WTC11 (cell line): Measurements from ENCODE around the gene OAS1. TPM values are rescaled to one million over a fixed set of nuclear protein-coding genes. Genes with fewer than 3 reads are reported as not detected.

ENCODE experiments used
- ATAC-seq: fragments of 200-7000 bp; cut with Tn5 transposase; 2 replicates; pipeline ENCODE4 v1.10.0; 2021; ENCODE audit warnings: mild to moderate bottlenecking, moderate library complexity
- CTCF ChIA-PET: fragments of 300-600 bp; sonication (Branson Sonifier 250); formaldehyde crosslinking; loops from one replicate; lab custom pipeline; 2021; ENCODE audit warnings: antibody characterized with exemption; lab: Charles Lee
- POLR2A ChIA-PET: fragments of 350-600 bp; sonication (Branson Sonifier 250); formaldehyde crosslinking; loops from one replicate; lab custom pipeline; 2021; ENCODE audit warnings: antibody characterized with exemption; lab: Charles Lee
- DNase-seq: peaks from one replicate; pipeline ENCODE4 v3.0.0; 2021; ENCODE audit warnings: low spot score
- H3K27ac Mint-ChIP-seq: 2 replicates; pipeline ENCODE4 v1.8.0; 2021; ENCODE audit warnings: mixed read lengths
- H3K27me3 Mint-ChIP-seq: 2 replicates; pipeline ENCODE4 v1.8.0; 2021; ENCODE audit warnings: low read depth, mild to moderate bottlenecking, moderate library complexity, mixed read lengths
- H3K36me3 Mint-ChIP-seq: 2 replicates; pipeline ENCODE4 v1.8.0; 2021; ENCODE audit warnings: mixed read lengths
- H3K4me1 Mint-ChIP-seq: 2 replicates; pipeline ENCODE4 v1.8.0; 2022; ENCODE audit warnings: mixed read lengths
- H3K4me3 Mint-ChIP-seq: 2 replicates; pipeline ENCODE4 v1.8.0; 2021; ENCODE audit warnings: mild to moderate bottlenecking, moderate library complexity, mixed read lengths
- H3K9me3 Mint-ChIP-seq: 2 replicates; pipeline ENCODE4 v1.8.0; 2021; ENCODE audit warnings: mixed read lengths
- ATF1 ChIP-seq: sonication (generic); formaldehyde crosslinking; IDR thresholded peaks from 2 replicates; pipeline ENCODE4 v1.8.1; 2023; ENCODE audit warnings: mild to moderate bottlenecking, moderate library complexity, missing genetic modification reagents
- ETV6 ChIP-seq: sonication (generic); formaldehyde crosslinking; IDR thresholded peaks from 2 replicates; pipeline ENCODE4 v1.8.1; 2022; ENCODE audit warnings: mild to moderate bottlenecking, missing genetic modification reagents
- MXD4 ChIP-seq: fragments of 250-450 bp; sonication (Bioruptor Pico); IDR thresholded peaks from 2 replicates; pipeline ENCODE4 v1.8.0; 2021; ENCODE audit warnings: mild to moderate bottlenecking, moderate library complexity, borderline replicate concordance
- NR2C2 ChIP-seq: sonication (generic); formaldehyde crosslinking; IDR thresholded peaks from 2 replicates; pipeline ENCODE4 v1.8.0; 2022; ENCODE audit warnings: mild to moderate bottlenecking, missing genetic modification reagents
- RELA ChIP-seq: sonication (generic); formaldehyde crosslinking; IDR thresholded peaks from 2 replicates; pipeline ENCODE4 v1.8.1; 2022; ENCODE audit warnings: missing genetic modification reagents, mild to moderate bottlenecking, borderline replicate concordance
- SOX15 ChIP-seq: fragments of 250-450 bp; sonication (Bioruptor Pico); IDR thresholded peaks from 2 replicates; pipeline ENCODE4 v1.9.0; 2021; ENCODE audit warnings: mild to moderate bottlenecking
- SP1 ChIP-seq: sonication (generic); formaldehyde crosslinking; conservative IDR thresholded peaks from 2 replicates; pipeline ENCODE4 v1.8.1; 2022; ENCODE audit warnings: missing genetic modification reagents
- ZNF219 ChIP-seq: sonication (generic); formaldehyde crosslinking; IDR thresholded peaks from 2 replicates; pipeline ENCODE4 v1.8.0; 2023; ENCODE audit warnings: missing genetic modification reagents, mild to moderate bottlenecking, borderline replicate concordance
- ZNF232 ChIP-seq: sonication (generic); formaldehyde crosslinking; IDR thresholded peaks from 2 replicates; pipeline ENCODE4 v1.8.0; 2022; ENCODE audit warnings: mild to moderate bottlenecking, missing genetic modification reagents
- total RNA-seq: library from RNA; stranded (reverse); gene quantifications from 3 replicates; pipeline ENCODE4 v1.2.3, GENCODE V29; 2021
- TF ChIP-seq, protein P1 (sequence below): sonication (generic); formaldehyde crosslinking; conservative IDR thresholded peaks from 2 replicates; pipeline ENCODE4 v1.8.1; 2023; ENCODE audit warnings: mild to moderate bottlenecking, low read depth, missing genetic modification reagents, moderate library complexity
- TF ChIP-seq, protein P2 (sequence below): fragments of 250-450 bp; sonication (Bioruptor Pico); IDR thresholded peaks from 2 replicates; pipeline ENCODE4 v1.8.0; 2021; ENCODE audit warnings: mild to moderate bottlenecking
- TF ChIP-seq, protein P3 (sequence below): fragments of 250-450 bp; sonication (Bioruptor Pico); IDR thresholded peaks from 2 replicates; pipeline ENCODE4 v2.1.2; 2022; ENCODE audit warnings: mild to moderate bottlenecking, moderate library complexity
- TF ChIP-seq, protein P4 (sequence below): sonication (generic); formaldehyde crosslinking; IDR thresholded peaks from 2 replicates; pipeline ENCODE4 v1.8.1; 2022; ENCODE audit warnings: low read depth, missing genetic modification reagents, borderline replicate concordance
- TF ChIP-seq, protein P5 (sequence below): sonication (generic); formaldehyde crosslinking; IDR thresholded peaks from 2 replicates; pipeline ENCODE4 v1.8.1; 2022; ENCODE audit warnings: low read depth, mild to moderate bottlenecking, moderate library complexity, missing genetic modification reagents, borderline replicate concordance
- TF ChIP-seq, protein P6 (sequence below): sonication (generic); formaldehyde crosslinking; IDR thresholded peaks from 2 replicates; pipeline ENCODE4 v1.8.0; 2023; ENCODE audit warnings: missing genetic modification reagents
- TF ChIP-seq, protein P7 (sequence below): sonication (generic); formaldehyde crosslinking; IDR thresholded peaks from 2 replicates; pipeline ENCODE4 v1.8.1; 2022; ENCODE audit warnings: mild to moderate bottlenecking, missing genetic modification reagents, moderate library complexity, borderline replicate concordance

OAS1 gene
- total RNA-seq, 1 experiment from 2014 or later: 0.24 TPM

DNA sequence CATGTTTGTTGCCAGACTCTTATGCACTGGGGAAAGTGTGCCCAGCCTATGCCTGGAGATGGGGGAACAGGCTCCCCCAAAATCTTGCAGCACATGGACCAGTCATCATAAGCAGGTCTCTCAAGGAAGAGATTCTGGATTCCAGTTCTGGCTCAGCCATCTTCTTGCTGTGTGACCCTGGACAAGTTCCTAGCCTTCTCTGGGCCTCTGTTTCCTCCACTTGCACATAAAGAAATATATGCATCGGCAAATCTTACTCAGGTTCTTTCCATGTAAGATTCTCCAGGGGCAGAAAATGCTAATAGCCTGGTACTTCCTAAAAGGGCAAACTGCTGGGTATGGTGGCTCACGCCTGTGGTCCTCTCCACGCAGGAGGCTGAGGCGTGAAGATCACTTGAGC, 38.8 kb downstream of the OAS1 start:
- ChIA-PET POLR2A (no interaction called here), CTCF (no interaction called here)
- no peaks in the 10 kb centered on the region for H3K36me3 Mint-ChIP-seq
- peaks cover 3% of the 10 kb centered on the region for H3K4me1 Mint-ChIP-seq
- no peak for ATAC-seq
- peaks cover 3% of the 10 kb centered on the region for H3K27me3 Mint-ChIP-seq
- H3K9me3 Mint-ChIP-seq: peaks cover 6% of the 10 kb centered on the region; the same call in 1 of the 2 replicates
- TF ChIP-seq SOX15 (CRISPR knock-in tag) (no peak), RELA (CRISPR knock-in tag) (no peak), ETV6 (CRISPR knock-in tag) (no peak), ZNF232 (no peak), MXD4 (CRISPR knock-in tag) (no peak), ZNF219 (no peak), NR2C2 (CRISPR knock-in tag) (no peak)
- TF ChIP-seq, protein P1, sequence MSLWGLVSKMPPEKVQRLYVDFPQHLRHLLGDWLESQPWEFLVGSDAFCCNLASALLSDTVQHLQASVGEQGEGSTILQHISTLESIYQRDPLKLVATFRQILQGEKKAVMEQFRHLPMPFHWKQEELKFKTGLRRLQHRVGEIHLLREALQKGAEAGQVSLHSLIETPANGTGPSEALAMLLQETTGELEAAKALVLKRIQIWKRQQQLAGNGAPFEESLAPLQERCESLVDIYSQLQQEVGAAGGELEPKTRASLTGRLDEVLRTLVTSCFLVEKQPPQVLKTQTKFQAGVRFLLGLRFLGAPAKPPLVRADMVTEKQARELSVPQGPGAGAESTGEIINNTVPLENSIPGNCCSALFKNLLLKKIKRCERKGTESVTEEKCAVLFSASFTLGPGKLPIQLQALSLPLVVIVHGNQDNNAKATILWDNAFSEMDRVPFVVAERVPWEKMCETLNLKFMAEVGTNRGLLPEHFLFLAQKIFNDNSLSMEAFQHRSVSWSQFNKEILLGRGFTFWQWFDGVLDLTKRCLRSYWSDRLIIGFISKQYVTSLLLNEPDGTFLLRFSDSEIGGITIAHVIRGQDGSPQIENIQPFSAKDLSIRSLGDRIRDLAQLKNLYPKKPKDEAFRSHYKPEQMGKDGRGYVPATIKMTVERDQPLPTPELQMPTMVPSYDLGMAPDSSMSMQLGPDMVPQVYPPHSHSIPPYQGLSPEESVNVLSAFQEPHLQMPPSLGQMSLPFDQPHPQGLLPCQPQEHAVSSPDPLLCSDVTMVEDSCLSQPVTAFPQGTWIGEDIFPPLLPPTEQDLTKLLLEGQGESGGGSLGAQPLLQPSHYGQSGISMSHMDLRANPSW (CRISPR knock-in tag): no peak
- TF ChIP-seq, protein P2, sequence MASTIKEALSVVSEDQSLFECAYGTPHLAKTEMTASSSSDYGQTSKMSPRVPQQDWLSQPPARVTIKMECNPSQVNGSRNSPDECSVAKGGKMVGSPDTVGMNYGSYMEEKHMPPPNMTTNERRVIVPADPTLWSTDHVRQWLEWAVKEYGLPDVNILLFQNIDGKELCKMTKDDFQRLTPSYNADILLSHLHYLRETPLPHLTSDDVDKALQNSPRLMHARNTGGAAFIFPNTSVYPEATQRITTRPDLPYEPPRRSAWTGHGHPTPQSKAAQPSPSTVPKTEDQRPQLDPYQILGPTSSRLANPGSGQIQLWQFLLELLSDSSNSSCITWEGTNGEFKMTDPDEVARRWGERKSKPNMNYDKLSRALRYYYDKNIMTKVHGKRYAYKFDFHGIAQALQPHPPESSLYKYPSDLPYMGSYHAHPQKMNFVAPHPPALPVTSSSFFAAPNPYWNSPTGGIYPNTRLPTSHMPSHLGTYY (CRISPR knock-in tag): no peak
- TF ChIP-seq, protein P3, sequence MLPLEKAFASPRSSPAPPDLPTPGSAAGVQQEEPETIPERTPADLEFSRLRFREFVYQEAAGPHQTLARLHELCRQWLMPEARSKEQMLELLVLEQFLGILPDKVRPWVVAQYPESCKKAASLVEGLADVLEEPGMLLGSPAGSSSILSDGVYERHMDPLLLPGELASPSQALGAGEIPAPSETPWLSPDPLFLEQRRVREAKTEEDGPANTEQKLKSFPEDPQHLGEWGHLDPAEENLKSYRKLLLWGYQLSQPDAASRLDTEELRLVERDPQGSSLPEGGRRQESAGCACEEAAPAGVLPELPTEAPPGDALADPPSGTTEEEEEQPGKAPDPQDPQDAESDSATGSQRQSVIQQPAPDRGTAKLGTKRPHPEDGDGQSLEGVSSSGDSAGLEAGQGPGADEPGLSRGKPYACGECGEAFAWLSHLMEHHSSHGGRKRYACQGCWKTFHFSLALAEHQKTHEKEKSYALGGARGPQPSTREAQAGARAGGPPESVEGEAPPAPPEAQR (CRISPR knock-in tag): no peak
- TF ChIP-seq, protein P4, sequence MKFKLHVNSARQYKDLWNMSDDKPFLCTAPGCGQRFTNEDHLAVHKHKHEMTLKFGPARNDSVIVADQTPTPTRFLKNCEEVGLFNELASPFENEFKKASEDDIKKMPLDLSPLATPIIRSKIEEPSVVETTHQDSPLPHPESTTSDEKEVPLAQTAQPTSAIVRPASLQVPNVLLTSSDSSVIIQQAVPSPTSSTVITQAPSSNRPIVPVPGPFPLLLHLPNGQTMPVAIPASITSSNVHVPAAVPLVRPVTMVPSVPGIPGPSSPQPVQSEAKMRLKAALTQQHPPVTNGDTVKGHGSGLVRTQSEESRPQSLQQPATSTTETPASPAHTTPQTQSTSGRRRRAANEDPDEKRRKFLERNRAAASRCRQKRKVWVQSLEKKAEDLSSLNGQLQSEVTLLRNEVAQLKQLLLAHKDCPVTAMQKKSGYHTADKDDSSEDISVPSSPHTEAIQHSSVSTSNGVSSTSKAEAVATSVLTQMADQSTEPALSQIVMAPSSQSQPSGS (CRISPR knock-in tag): no peak
- TF ChIP-seq, protein P5, sequence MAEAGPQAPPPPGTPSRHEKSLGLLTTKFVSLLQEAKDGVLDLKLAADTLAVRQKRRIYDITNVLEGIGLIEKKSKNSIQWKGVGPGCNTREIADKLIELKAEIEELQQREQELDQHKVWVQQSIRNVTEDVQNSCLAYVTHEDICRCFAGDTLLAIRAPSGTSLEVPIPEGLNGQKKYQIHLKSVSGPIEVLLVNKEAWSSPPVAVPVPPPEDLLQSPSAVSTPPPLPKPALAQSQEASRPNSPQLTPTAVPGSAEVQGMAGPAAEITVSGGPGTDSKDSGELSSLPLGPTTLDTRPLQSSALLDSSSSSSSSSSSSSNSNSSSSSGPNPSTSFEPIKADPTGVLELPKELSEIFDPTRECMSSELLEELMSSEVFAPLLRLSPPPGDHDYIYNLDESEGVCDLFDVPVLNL (CRISPR knock-in tag): no peak
- TF ChIP-seq, protein P6, sequence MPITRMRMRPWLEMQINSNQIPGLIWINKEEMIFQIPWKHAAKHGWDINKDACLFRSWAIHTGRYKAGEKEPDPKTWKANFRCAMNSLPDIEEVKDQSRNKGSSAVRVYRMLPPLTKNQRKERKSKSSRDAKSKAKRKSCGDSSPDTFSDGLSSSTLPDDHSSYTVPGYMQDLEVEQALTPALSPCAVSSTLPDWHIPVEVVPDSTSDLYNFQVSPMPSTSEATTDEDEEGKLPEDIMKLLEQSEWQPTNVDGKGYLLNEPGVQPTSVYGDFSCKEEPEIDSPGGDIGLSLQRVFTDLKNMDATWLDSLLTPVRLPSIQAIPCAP (CRISPR knock-in tag): no peak
- no peak overlapping the region for H3K27ac Mint-ChIP-seq
- no peak for DNase-seq
- H3K4me3 Mint-ChIP-seq: no peak overlapping the region

DNA sequence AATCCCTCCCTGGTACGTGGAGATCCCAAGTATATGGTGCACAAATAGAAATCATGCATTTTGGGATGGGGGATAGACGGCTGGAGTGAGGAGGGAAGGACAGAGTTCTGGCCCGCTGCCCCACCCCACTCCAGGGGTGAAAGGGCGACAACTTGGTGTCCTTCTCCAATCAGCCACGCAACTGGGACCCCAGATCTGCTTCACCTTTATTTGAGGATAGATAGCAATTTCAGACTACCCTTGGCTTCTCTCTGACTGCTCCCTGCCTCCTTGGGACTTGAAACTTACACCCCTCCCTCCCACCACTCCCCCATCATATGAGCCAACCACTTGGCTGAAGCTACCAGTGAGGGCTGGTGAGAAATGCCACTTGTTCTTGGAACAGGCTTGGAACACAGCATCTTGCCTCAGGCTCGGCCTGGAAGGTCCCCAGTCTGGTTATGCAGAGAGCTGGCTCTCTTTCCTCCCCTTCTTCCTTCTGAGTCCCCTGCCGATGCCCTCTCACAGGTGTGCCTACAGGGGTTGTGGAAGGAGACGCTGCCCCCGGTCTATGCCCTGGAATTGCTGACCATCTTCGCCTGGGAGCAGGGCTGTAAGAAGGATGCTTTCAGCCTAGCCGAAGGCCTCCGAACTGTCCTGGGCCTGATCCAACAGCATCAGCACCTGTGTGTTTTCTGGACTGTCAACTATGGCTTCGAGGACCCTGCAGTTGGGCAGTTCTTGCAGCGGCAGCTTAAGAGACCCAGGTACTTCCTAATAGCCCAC, 39.7 kb downstream of the OAS1 start:
- TF ChIP-seq SP1 (CRISPR knock-in tag): no peak
- TF ChIP-seq, protein P7, sequence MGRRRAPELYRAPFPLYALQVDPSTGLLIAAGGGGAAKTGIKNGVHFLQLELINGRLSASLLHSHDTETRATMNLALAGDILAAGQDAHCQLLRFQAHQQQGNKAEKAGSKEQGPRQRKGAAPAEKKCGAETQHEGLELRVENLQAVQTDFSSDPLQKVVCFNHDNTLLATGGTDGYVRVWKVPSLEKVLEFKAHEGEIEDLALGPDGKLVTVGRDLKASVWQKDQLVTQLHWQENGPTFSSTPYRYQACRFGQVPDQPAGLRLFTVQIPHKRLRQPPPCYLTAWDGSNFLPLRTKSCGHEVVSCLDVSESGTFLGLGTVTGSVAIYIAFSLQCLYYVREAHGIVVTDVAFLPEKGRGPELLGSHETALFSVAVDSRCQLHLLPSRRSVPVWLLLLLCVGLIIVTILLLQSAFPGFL (CRISPR knock-in tag): no peak
- no peak for TF ChIP-seq ATF1 (CRISPR knock-in tag)
- POLR2A ChIA-PET: no interaction called here

More for the DNA sequence above, 39.7 kb downstream of the OAS1 start:
- Mint-ChIP-seq H3K27ac (no peak overlapping the region), H3K9me3 (peaks cover 6% of the 10 kb centered on the region; the same call in 1 of the 2 replicates), H3K27me3 (peaks cover 3% of the 10 kb centered on the region), H3K4me1 (peaks cover 3% of the 10 kb centered on the region), H3K36me3 (no peaks in the 10 kb centered on the region), H3K4me3 (no peak overlapping the region)
- CTCF ChIA-PET: no interaction called here
- ATAC-seq (no peak), DNase-seq (no peak)
